ENCODE data around the gene SMCO2. TPM values are rescaled to one million over a fixed set of nuclear protein-coding genes. Genes with fewer than 3 reads are reported as not detected.

Gene SMCO2
- total and polyA plus RNA-seq, 2 of the 13 experiments (the other 11 are each of a cell fraction or from before 2014, with no cell fraction given) = 0.15 TPM; not detected in 1

GRCh38 chr12:27486961-27487360 is 40.4 kb downstream of the SMCO2 start:
- intact Hi-C loops (cut with micrococcal nuclease; ENCODE audit: unreplicated experiment) (loop anchor here (1.0 kb wide), 1 partner anchor 103 kb away; no protein-coding TSS in a partner anchor), in situ Hi-C loops (cut with HindIII; ENCODE audit: extremely low pct_ligation_motif_present, low pct_unique_long_range_greater_than_20kb) (no loop called here)
- H3K4me3 ChIP-seq (replicated peaks in 1 of 3; ENCODE audit: insufficient read depth in 1 of 3, low read depth in 2 of 3, low read length in 3 of 3) = no peak overlapping the region
- H3K36me3 ChIP-seq (replicated peaks in 1 of 2; ENCODE audit: control insufficient read depth in 1 of 2, insufficient read depth in 2 of 2, low read length in 2 of 2) = no peaks in the 10 kb centered on the region
- CTCF ChIA-PET (ENCODE audit: low intra/inter-chr PET ratio, low total read pairs) = no interaction called here
- no peak for DNase-seq (ENCODE audit: low spot score)
- POLR2A ChIA-PET = no interaction called here
- no peak for FAIRE-seq
- no peaks in the 10 kb centered on the region for H3K79me2 ChIP-seq (ENCODE audit: insufficient read depth, low read length)
- ATAC-seq = no peak
- H3K4me2 ChIP-seq (ENCODE audit: low read depth, low read length) = no peak overlapping the region
- no peaks in the 10 kb centered on the region for H3K9me3 ChIP-seq (ENCODE audit: low read length)
- no peaks in the 10 kb centered on the region for H4K20me1 ChIP-seq (ENCODE audit: insufficient read depth, low read length)
- TF ChIP-seq ZNF570 (CRISPR knock-in tag; IDR thresholded peaks at IDR 0.05; ENCODE audit: borderline replicate concordance) (no peak), ZNF383 (CRISPR knock-in tag; IDR thresholded peaks at IDR 0.05; ENCODE audit: borderline replicate concordance) (no peak), ZNF407 (CRISPR knock-in tag; IDR thresholded peaks at IDR 0.05; ENCODE audit: not compliant biosample characterization) (no peak), ZNF136 (CRISPR knock-in tag; IDR thresholded peaks at IDR 0.05; ENCODE audit: low read depth) (no peak), HNRNPL (IDR thresholded peaks at IDR 0.05; ENCODE audit: low read depth, low read length) (no peak), TFDP2 (CRISPR knock-in tag; IDR thresholded peaks at IDR 0.05) (no peak), ZNF792 (CRISPR knock-in tag; IDR thresholded peaks at IDR 0.05) (no peak), FOXK1 (CRISPR knock-in tag; IDR thresholded peaks at IDR 0.05; ENCODE audit: borderline replicate concordance, low read depth) (no peak), NFATC3 (CRISPR knock-in tag; IDR thresholded peaks at IDR 0.05) (no peak), BCL6 (CRISPR knock-in tag; IDR thresholded peaks at IDR 0.05) (no peak), ZNF713 (CRISPR knock-in tag; IDR thresholded peaks at IDR 0.05) (no peak), ZNF816 (CRISPR knock-in tag; IDR thresholded peaks at IDR 0.05; ENCODE audit: borderline replicate concordance) (no peak), PRPF4 (IDR thresholded peaks at IDR 0.05; ENCODE audit: low read depth, low read length, poor library complexity, severe bottlenecking) (no peak), E2F1 (CRISPR knock-in tag; IDR thresholded peaks at IDR 0.05) (no peak)
- H3K27me3 ChIP-seq (ENCODE audit: control insufficient read depth in 1 of 2, insufficient read depth in 2 of 2, low read length in 2 of 2) = no peaks in the 10 kb centered on the region; a peak in 1 of 5 replicates
- H3K4me1 ChIP-seq (ENCODE audit: insufficient read depth, low read length) = peaks cover 4% of the 10 kb centered on the region; the same call in 1 of the 2 replicates
- H2AFZ ChIP-seq (ENCODE audit: low read length) = no peak overlapping the region
- no TSS peak for BruUV-seq (replicated peaks)
- no peak overlapping the region for H3K9ac ChIP-seq (ENCODE audit: insufficient read depth, low read depth, low read length)
- no peak overlapping the region for H3K27ac ChIP-seq (ENCODE audit: extremely low read length, insufficient read depth, low read length)

Data from HepG2 (cell line).